Activated naive CD8-positive, alpha-beta T cell treated with anti-CD3 and anti-CD28 coated beads, Interleukin-2, amount 10 ng/mL, durations not matched to agents 7 days and 5 days (primary cell): ENCODE results near the gene POLA1. TPM values are rescaled to one million over a fixed set of nuclear protein-coding genes. Genes with fewer than 3 reads are reported as not detected.

Experiments
- ATAC-seq: fragments of 150-1000 bp; cut with Tn5 transposase; one replicate; pipeline ENCODE4 v1.10.0; 2021; ENCODE audit warnings: low read depth, moderate library complexity
- POLR2A ChIA-PET: fragments of 350-600 bp; sonication (Branson Sonifier 250); formaldehyde crosslinking; loops from one replicate; lab custom pipeline; 2021; ENCODE audit warnings: antibody characterized with exemption; lab: Charles Lee
- DNase-seq: peaks from one replicate; pipeline ENCODE4 v3.0.0; 2021
- H3K27ac Mint-ChIP-seq: one replicate; pipeline ENCODE4 v1.8.0; 2022; ENCODE audit warnings: mild to moderate bottlenecking, mixed read lengths
- H3K27me3 Mint-ChIP-seq: one replicate; pipeline ENCODE4 v1.8.0; 2022; ENCODE audit warnings: mild to moderate bottlenecking, moderate library complexity, mixed read lengths
- H3K36me3 Mint-ChIP-seq: one replicate; pipeline ENCODE4 v1.8.0; 2021; ENCODE audit warnings: mild to moderate bottlenecking, mixed read lengths
- H3K4me1 Mint-ChIP-seq: one replicate; pipeline ENCODE4 v1.8.0; 2021; ENCODE audit warnings: mixed read lengths
- H3K4me3 Mint-ChIP-seq: one replicate; pipeline ENCODE4 v1.8.0; 2022; ENCODE audit warnings: mild to moderate bottlenecking, moderate library complexity, mixed read lengths
- H3K9me3 Mint-ChIP-seq: one replicate; pipeline ENCODE4 v1.8.0; 2021; ENCODE audit warnings: mixed read lengths
- total RNA-seq, 2 experiments: library from RNA; stranded (reverse); gene quantifications; one replicate each; pipeline ENCODE4 v1.2.3, GENCODE V29; 2021

Gene POLA1
- total RNA-seq, 2 experiments from 2014 or later = 24.0 to 24.3 TPM

DNA sequence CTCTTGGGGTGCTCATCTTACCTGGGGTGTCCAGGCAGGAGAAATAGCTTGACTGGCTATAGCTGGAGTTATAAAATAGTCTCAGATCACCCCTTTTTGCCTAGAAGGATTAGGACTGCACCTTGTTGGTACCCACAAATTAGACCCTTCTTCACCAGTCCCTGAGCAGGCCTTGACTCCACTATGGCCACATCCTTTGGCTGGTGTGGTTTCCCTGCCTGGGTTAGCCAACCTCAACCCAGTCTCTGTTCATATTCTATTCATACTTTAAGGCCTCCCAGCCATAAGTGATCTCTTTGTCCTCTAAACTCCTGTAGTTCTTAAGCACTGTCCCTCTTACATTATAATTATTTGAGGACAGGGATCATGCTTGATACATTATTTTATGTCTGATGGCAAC lies 252.7 kb downstream of the POLA1 start:
- H3K27ac Mint-ChIP-seq = no peak overlapping the region
- POLR2A ChIA-PET = no interaction called here
- H3K4me3 Mint-ChIP-seq = no peak overlapping the region
- peak; percentile 30 for ATAC-seq
- H3K4me1 Mint-ChIP-seq = peaks cover 11% of the 10 kb centered on the region
- no peaks in the 10 kb centered on the region for H3K27me3 Mint-ChIP-seq
- no peaks in the 10 kb centered on the region for H3K9me3 Mint-ChIP-seq
- no peaks in the 10 kb centered on the region for H3K36me3 Mint-ChIP-seq
- DNase-seq = no peak

DNA sequence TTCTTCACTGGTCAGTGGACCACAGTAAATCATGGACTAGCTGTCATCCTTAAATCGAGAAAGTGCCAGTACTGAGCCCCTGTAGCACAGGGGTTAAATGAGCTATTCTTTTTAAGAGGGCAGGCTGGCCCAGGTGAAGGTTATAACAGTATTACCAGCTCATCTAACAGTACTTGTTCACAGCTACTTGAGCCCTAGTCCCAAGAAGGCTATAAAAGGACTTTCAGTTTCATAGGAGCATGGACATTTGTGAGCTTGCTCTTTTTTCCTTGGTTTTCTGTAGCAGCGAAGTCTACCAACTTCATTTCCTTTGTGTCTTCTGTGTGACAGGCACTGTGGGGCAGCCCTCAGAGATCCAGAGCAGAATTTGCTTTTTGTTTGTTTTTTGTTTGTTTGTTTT lies 261.0 kb downstream of the POLA1 start:
- Mint-ChIP-seq H3K4me1 (peaks cover 2% of the 10 kb centered on the region), H3K36me3 (peaks cover 2% of the 10 kb centered on the region), H3K27ac (no peak overlapping the region), H3K9me3 (no peaks in the 10 kb centered on the region), H3K27me3 (no peaks in the 10 kb centered on the region), H3K4me3 (no peak overlapping the region)
- POLR2A ChIA-PET = no interaction called here
- no peak for DNase-seq
- ATAC-seq = no peak

DNA sequence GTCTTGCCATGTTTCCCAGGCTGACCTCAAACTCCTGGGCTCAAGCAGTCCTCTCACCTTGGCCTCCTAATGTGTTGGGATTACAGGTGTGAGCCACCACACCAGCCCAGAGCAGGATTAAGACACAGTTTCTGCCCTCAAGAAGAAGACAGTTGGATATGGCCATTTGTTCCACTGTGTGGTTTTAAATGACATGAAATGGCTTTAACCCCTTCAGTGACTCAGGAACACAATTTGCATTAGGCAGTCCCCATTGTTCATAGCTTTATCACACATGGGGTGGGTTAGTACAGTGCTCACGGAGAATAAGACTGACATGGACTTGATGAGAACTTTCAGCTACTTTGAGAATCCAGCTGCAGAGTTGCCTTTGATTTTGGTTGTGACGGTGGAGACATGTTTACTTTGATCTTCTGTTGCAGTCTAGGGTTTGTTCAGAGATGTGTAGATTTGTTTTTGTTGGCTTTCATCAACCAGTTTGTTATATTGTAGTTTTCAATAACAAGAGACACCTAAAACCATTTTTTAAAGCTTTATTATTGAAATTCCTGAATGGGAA lies 261.7 kb downstream of the POLA1 start:
- DNase-seq (no peak), ATAC-seq (no peak)
- H3K36me3 Mint-ChIP-seq = peaks cover 2% of the 10 kb centered on the region
- peaks cover 2% of the 10 kb centered on the region for H3K4me1 Mint-ChIP-seq
- POLR2A ChIA-PET = no interaction called here
- no peaks in the 10 kb centered on the region for H3K27me3 Mint-ChIP-seq
- H3K9me3 Mint-ChIP-seq = no peaks in the 10 kb centered on the region
- no peak overlapping the region for H3K4me3 Mint-ChIP-seq
- no peak overlapping the region for H3K27ac Mint-ChIP-seq

DNA sequence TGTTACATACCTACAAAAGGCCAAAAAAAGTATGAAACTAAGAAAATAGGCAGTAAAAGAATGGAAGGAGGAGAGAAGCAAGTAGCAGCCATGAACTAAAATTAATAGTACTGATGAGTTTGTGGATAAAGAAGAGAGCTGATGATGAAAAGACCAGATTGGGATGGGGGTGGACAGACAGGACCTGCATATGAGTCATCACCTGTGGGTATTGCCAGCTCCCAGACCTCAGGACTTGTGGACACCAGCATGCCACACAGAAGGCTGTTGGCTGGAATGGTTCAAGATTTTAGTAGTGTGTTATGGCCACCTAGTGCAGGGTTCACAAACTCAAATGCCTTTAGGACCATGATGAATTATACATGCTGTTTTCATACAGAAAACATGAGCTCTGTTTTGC lies 263.1 kb downstream of the POLA1 start:
- Mint-ChIP-seq H3K36me3 (peaks cover 2% of the 10 kb centered on the region), H3K9me3 (no peaks in the 10 kb centered on the region), H3K4me3 (no peak overlapping the region), H3K27ac (no peak overlapping the region), H3K4me1 (peaks cover 2% of the 10 kb centered on the region), H3K27me3 (no peaks in the 10 kb centered on the region)
- DNase-seq (no peak), ATAC-seq (no peak)
- POLR2A ChIA-PET = no interaction called here

DNA sequence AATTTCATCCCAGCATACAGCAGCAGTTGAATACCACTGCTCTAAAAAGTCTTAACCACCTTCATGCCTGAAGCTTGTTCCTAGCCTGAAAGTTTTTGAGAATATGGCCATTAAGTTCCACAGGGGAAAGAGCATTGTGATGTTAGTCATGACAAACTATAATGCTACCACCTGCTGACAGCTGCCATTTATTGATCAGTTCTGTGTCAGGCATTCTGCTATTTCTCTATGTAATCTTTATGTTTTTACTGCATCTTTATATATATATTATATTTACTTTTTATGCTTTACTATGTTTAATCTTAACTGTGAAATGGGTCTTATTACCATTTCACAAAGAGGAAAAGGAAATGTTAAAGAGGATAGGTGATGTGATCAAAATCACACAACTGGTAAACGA lies 268.1 kb downstream of the POLA1 start:
- Mint-ChIP-seq H3K36me3 (peaks cover 6% of the 10 kb centered on the region), H3K9me3 (no peaks in the 10 kb centered on the region), H3K4me1 (no peaks in the 10 kb centered on the region), H3K27ac (no peak overlapping the region), H3K4me3 (no peak overlapping the region), H3K27me3 (no peaks in the 10 kb centered on the region)
- ATAC-seq (no peak), DNase-seq (no peak)
- POLR2A ChIA-PET = no interaction called here

DNA sequence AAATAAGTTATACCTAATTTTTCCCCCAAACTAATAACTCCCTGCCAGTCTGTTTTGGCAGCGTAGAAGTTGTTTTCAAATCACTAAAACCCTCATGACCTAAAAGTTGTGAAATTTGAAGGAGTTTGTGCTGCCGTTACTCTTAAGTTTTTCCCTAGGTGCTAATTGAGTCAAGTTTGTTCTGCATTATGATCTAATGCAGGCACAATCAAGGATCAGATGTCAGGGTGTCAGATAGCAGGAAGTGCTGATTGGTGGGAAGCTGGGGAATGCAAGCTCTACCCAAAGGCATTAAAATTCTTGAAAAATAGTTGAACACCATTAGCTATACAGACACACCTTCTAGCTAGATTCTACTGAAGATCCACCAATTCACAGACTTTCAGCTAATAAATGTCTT lies 270.1 kb downstream of the POLA1 start:
- POLR2A ChIA-PET = no interaction called here
- DNase-seq (no peak), ATAC-seq (no peak)
- Mint-ChIP-seq H3K9me3 (no peaks in the 10 kb centered on the region), H3K4me1 (no peaks in the 10 kb centered on the region), H3K36me3 (peaks cover 6% of the 10 kb centered on the region), H3K27ac (no peak overlapping the region), H3K4me3 (no peak overlapping the region), H3K27me3 (no peaks in the 10 kb centered on the region)

DNA sequence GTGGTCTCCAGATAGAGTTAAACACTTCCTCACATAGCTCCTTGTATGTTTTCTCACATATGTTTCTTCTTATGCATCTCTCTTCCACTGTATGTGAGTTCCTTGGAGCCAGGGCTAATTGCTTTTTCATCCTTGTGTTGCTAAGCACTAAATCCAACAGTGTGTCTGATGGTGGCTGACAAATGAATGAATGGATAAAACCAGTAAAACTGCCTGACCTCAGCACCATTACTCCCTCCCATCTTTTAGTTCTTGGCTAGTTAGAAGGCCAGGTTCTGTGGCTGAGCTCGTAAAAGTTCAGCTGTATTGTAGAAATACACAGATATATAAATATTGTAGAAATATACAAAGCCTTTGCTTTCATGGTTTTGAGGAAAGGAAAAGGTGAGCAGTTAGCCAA lies 271.7 kb downstream of the POLA1 start:
- H3K36me3 Mint-ChIP-seq = peaks cover 9% of the 10 kb centered on the region
- DNase-seq = no peak
- ATAC-seq = no peak
- H3K27ac Mint-ChIP-seq = no peak overlapping the region
- H3K27me3 Mint-ChIP-seq = no peaks in the 10 kb centered on the region
- H3K4me3 Mint-ChIP-seq = no peak overlapping the region
- no peaks in the 10 kb centered on the region for H3K9me3 Mint-ChIP-seq
- H3K4me1 Mint-ChIP-seq = no peaks in the 10 kb centered on the region
- POLR2A ChIA-PET = no interaction called here

DNA sequence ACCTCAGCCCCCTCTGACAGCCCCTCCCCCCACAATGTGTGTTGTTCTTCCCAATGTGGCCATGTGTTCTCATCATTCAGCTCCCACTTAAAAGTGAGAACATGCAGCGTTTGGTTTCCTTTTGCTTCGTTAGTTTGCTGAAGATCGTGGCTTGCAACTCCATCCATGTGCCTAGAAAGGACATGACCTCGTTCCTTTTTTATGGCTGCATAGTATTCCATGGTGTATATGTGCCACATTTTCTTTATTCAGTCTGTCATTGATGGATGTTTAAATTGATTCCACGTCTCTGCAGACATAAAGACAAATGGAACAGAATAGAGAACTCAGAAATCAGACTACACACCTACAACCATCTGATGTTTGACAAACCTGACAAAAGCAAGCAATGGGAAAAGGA lies 276.1 kb downstream of the POLA1 start:
- Mint-ChIP-seq H3K9me3 (no peaks in the 10 kb centered on the region), H3K27me3 (no peaks in the 10 kb centered on the region), H3K4me1 (no peaks in the 10 kb centered on the region), H3K27ac (no peak overlapping the region), H3K4me3 (no peak overlapping the region), H3K36me3 (peaks cover 19% of the 10 kb centered on the region)
- POLR2A ChIA-PET = no interaction called here
- DNase-seq = no peak
- ATAC-seq = no peak

DNA sequence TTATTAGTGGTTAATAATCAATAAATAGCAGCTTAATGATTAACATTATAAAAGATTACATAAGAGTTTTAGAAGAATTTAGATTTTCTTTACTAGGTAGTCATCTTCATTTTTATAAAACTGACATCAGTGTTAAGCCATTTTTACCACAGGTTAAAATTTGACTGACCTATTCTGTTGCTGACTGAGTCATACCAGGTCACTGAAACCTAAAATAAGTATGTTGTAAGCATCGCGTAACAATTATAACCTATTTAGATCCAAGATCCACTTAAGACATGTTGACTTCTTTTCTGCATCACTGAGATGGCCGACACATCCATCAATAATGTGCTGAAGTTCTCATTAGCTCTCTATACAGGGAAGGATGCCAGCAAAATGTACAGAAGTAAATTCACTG lies 285.4 kb downstream of the POLA1 start:
- no peaks in the 10 kb centered on the region for H3K9me3 Mint-ChIP-seq
- H3K4me1 Mint-ChIP-seq = no peaks in the 10 kb centered on the region
- POLR2A ChIA-PET = no interaction called here
- DNase-seq (no peak), ATAC-seq (no peak)
- no peaks in the 10 kb centered on the region for H3K27me3 Mint-ChIP-seq
- no peak overlapping the region for H3K4me3 Mint-ChIP-seq
- H3K36me3 Mint-ChIP-seq = peaks cover 9% of the 10 kb centered on the region
- H3K27ac Mint-ChIP-seq = no peak overlapping the region

DNA sequence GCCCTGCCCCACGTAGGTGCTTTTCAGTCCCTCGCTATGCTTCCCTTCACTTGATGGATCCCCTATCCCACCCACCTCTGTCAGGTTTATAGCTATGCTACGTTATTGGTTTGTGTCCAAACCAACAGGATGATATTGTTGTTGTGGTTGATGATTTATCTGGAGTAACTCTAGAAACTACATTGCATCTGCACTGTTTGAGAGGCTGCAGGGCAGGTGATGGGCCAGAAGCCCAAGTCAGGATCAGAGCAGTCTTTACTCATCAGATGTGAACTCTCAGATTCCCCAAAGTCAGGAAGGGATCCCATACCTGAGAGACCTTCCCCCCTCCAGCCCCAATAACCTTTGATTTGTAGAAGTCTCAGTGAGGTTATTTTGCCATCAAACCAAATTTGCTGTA lies 287.3 kb downstream of the POLA1 start:
- no peak overlapping the region for H3K4me3 Mint-ChIP-seq
- H3K36me3 Mint-ChIP-seq = peaks cover 5% of the 10 kb centered on the region
- H3K4me1 Mint-ChIP-seq = no peaks in the 10 kb centered on the region
- H3K27me3 Mint-ChIP-seq = no peaks in the 10 kb centered on the region
- ATAC-seq (no peak), DNase-seq (no peak)
- POLR2A ChIA-PET = no interaction called here
- no peak overlapping the region for H3K27ac Mint-ChIP-seq
- no peaks in the 10 kb centered on the region for H3K9me3 Mint-ChIP-seq

DNA sequence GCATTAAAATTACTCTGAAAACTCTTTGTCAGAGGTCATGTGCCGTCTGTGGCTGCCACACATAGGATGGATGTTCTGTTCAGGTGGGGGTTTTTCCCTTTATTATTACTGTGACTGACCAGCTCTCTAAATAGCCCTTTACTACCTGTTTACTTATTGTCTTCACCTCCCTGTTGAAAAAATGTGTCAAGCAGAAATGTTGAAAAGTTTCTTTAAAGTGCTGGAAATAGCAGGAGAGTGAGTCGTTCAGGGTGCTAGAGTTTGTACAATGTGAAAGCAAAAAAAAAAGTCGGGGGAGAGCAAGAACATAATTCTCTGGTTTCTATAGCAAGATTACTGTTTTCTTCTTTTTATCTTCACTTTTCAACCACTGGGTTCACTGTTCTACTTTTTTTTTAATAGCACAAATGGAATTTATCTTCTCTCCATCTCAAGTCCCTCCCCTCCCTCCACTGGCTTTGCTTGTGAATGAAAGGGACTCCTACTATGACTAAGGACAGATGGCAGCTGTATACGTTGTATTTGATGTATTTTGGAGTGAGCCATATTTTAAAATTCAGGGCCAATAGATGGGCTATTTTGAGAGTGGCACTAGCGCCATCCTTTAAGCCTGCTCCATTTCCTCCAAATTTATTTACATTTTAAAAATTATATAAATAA lies 288.7 kb downstream of the POLA1 start:
- Mint-ChIP-seq H3K4me1 (no peaks in the 10 kb centered on the region), H3K4me3 (no peak overlapping the region), H3K27me3 (no peaks in the 10 kb centered on the region), H3K27ac (no peak overlapping the region), H3K9me3 (no peaks in the 10 kb centered on the region), H3K36me3 (peaks cover 2% of the 10 kb centered on the region)
- no peak for ATAC-seq
- DNase-seq = no peak
- POLR2A ChIA-PET = no interaction called here

DNA sequence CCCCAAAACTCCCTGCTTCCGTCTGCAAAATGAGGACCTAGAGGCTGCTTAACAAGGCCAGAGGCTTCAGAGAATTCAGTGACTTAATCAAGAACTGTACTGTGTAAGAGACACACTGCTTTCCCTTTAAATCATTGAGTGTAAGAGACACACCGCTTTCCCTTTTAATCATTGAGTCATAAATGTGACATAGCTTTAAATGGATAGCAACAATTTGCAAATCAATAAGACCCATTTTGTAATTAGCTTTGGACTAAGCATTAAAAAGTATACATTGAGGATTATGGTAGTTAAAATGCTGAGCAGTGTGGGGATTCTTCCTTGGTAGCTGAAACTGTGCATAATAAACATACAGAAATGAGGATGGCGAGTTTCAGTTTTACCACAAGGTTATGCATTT lies 290.2 kb downstream of the POLA1 start:
- Mint-ChIP-seq H3K4me1 (no peaks in the 10 kb centered on the region), H3K4me3 (no peak overlapping the region), H3K27me3 (no peaks in the 10 kb centered on the region), H3K27ac (no peak overlapping the region), H3K36me3 (peaks cover 2% of the 10 kb centered on the region), H3K9me3 (no peaks in the 10 kb centered on the region)
- POLR2A ChIA-PET = no interaction called here
- ATAC-seq = no peak
- no peak for DNase-seq

DNA sequence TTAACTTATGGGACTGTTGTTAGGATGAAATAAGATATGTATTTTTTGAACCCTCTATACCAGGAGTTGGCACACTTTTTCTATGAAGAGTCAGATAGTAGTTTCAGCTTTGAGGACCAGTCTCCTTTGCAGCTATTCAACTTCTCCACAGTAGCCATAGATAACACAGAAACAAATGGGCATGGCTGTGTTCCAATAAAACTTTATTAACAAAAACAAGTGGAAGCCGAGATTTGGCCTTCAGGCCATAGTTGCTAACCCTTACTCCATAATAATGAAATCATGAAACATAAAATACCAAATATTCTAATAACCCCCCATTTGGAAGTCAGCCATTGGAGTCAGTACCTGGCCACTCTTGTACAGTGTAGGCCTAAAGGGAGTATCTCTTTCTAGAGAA lies 291.4 kb downstream of the POLA1 start:
- H3K36me3 Mint-ChIP-seq = no peaks in the 10 kb centered on the region
- no peak overlapping the region for H3K4me3 Mint-ChIP-seq
- POLR2A ChIA-PET = no interaction called here
- H3K27me3 Mint-ChIP-seq = no peaks in the 10 kb centered on the region
- no peaks in the 10 kb centered on the region for H3K4me1 Mint-ChIP-seq
- no peak for DNase-seq
- no peak for ATAC-seq
- H3K9me3 Mint-ChIP-seq = no peaks in the 10 kb centered on the region
- H3K27ac Mint-ChIP-seq = no peak overlapping the region

DNA sequence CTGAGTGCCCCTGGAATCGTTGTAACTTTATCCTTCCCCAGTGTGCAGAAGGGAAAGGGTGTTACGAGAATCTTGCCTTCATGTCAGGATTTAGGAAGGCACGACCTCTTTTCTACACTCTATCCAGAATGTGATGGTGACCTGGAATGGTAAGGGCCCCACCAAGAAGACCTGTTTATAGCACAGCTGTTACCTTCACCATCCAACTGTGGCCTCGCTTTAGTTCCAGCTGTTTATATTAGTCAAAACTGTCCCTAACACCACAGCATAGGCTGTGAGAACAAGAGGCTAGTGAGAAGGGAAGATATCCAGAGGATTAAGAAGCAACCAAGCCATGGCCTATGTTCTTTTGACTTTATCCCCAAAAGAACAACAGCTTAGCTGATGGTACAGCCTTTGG lies 294.0 kb downstream of the POLA1 start:
- Mint-ChIP-seq H3K4me3 (no peak overlapping the region), H3K27me3 (no peaks in the 10 kb centered on the region), H3K27ac (no peak overlapping the region), H3K9me3 (no peaks in the 10 kb centered on the region), H3K36me3 (no peaks in the 10 kb centered on the region), H3K4me1 (no peaks in the 10 kb centered on the region)
- DNase-seq (no peak), ATAC-seq (no peak)
- POLR2A ChIA-PET = no interaction called here
